ENCODE data around the gene FSTL3.
A peak's percentile ranks its signal among the peaks of the same experiment; 100 is the strongest.

FSTL3 gene

DNA sequence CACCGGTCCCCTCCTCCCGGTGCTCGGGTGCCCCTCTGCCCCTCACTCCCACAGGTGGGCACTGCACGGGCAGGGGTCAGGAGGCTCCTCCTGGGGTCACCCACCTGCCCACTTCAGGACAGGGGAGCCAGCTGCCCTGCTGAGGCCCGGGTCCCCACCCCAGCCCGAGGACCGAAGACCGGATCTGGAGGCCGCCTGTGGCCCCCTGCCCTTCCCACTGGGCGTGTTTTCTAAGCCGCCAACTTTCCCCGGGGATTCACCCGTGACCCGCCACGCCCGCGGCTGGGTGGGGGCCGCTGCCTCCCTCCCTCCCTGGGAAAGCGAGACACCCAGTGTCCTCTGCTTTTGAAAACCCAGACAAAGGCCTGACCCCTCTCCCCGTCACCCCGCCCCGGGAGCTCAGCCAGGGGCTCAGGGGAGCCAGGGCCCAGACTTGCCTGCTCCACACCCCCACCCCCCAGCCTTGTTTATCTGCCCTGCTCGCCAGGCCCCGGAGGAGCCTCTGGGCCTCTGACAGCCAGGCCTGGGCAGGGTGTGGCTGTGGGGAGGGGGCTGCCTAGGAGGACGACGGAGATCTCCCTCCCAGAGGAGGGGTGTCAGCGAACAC, 33.9 kb downstream of the FSTL3 start:
- H3K36me3 Mint-ChIP-seq (ENCODE audit: insufficient read depth), result no peaks in the 10 kb centered on the region
- no peaks in the 10 kb centered on the region for H3K4me1 Mint-ChIP-seq (ENCODE audit: low read depth in 2 of 2)
- H3K9me3 Mint-ChIP-seq, result no peaks in the 10 kb centered on the region
- ATAC-seq (replicated peaks) (no peak), DNase-seq (no peak)
- no peak overlapping the region for H3K4me3 Mint-ChIP-seq
- no peak overlapping the region for H3K27ac Mint-ChIP-seq
- H3K27me3 Mint-ChIP-seq, result peaks cover 34 to 48% of the 10 kb centered on the region in 2 donors

DNA sequence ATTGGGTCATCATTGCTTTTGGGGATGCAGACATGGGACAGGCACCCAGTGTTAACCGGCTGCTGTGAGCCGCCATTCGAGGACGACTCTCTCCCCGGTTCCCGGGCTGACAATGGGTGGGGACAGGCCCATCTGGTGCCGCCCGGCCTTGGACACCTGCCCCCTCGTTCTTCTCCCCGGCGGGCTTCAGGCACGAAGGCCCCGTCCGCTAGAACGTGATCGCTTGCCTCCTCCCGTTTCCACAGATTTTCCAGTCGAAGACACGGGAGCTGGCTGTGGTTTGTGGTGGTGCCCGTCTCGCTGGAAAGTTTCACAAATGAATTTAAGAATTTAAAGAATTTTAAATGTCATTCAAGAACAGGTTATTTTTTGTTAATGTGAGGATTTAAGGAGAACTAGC, 34.6 kb downstream of the FSTL3 start:
- peaks cover 40 to 55% of the 10 kb centered on the region in 2 donors for H3K27me3 Mint-ChIP-seq

DNA sequence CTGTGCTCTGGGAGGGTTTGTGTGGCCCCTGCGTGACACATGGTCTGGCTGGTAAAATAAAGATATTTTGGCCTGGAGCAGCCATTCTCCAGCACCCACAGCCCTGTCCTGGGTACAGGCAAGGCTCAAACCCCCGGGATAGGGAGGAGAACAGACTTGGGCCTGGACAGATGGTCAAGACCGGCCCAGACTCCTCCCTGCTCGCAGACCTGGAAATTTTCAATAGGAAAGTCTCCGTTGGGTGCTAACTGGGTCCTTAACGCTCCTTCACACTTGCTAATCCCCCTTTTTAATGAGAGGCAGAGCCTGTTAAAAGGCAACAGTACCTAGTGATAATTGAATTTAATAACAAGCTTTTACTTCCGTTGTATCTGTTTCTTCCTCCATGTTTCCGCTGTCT, 35.1 kb downstream of the FSTL3 start:
- peaks cover 42 to 60% of the 10 kb centered on the region in 2 donors for H3K27me3 Mint-ChIP-seq
- no peak for DNase-seq
- no peaks in the 10 kb centered on the region for H3K4me1 Mint-ChIP-seq (ENCODE audit: low read depth in 2 of 2)
- H3K27ac Mint-ChIP-seq, result no peak overlapping the region
- H3K9me3 Mint-ChIP-seq, result peaks cover 6 to 8% of the 10 kb centered on the region in 2 donors
- H3K4me3 Mint-ChIP-seq, result no peak overlapping the region
- no peak for ATAC-seq (replicated peaks)
- no peaks in the 10 kb centered on the region for H3K36me3 Mint-ChIP-seq (ENCODE audit: insufficient read depth)

More for the DNA sequence above, 34.6 kb downstream of the FSTL3 start:
- Mint-ChIP-seq H3K9me3 (peaks cover 6 to 7% of the 10 kb centered on the region in 2 donors), H3K27ac (no peak overlapping the region), H3K4me1 (ENCODE audit: low read depth in 2 of 2) (no peaks in the 10 kb centered on the region), H3K4me3 (no peak overlapping the region), H3K36me3 (ENCODE audit: insufficient read depth) (no peaks in the 10 kb centered on the region)
- no peak for ATAC-seq (replicated peaks)
- no peak for DNase-seq

DNA sequence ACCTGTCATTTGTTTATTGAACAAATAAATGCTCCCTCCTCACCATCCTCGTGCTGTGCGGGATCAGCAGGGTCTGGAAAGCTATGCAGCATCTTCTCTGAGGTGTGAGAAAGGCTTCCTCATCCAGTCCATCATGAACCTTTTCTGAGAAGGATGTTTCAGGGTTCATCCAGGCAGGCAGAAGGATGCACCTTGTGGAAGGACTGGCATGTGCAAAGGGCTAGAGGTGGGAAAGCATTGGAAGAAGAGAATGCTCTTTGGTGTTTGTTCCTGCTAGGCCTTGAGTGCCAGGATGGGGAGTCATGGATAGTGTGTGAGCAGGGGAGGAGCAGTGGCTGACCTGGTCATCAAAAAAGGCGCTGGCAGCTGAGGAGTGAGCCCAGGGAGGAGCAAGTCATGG, 39.2 kb downstream of the FSTL3 start:
- no peaks in the 10 kb centered on the region for H3K4me1 Mint-ChIP-seq (ENCODE audit: low read depth in 2 of 2)
- H3K27me3 Mint-ChIP-seq, result peaks cover 45 to 65% of the 10 kb centered on the region in 2 donors
- no peaks in the 10 kb centered on the region for H3K36me3 Mint-ChIP-seq (ENCODE audit: insufficient read depth)
- no peak overlapping the region for H3K27ac Mint-ChIP-seq
- peaks cover 6 to 8% of the 10 kb centered on the region in 2 donors for H3K9me3 Mint-ChIP-seq
- DNase-seq (no peak), ATAC-seq (replicated peaks) (no peak)
- no peak overlapping the region for H3K4me3 Mint-ChIP-seq

DNA sequence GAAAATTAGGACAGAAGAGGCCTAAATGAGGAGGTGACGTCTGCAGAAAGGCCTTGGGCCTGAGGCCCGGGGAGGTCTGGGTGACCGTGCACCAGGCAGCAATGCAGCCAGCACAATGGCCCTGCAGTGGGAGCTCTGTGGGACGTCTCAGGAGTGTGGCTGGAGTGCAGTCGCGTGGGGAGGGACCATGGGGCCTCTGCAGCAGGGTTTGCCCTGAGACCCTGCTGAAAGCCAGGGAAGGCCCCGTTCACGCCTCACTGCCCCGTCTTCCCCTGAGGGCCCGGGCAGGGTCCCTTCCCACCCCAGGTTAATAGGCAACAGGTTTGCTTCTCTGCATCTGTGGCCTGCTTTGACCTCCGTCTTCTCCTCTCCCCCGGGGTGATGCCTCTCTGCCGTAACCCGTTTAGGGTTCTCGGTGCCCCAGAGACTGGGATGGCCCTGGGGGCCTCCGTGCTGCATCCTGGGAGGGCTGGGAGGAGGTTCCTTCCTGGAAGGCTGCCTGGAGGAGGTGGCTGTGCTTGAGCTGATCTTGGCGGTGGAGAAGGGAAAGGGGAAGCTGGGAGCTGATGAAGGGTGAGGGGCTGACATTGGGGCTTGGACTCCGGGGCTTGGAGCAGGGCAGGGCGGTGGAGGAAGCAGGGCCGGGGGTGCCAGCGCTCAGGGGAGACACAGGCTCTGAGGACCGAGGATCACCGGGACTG, 42.2 kb downstream of the FSTL3 start:
- Mint-ChIP-seq H3K27ac (no peak overlapping the region), H3K4me1 (ENCODE audit: low read depth in 2 of 2) (no peaks in the 10 kb centered on the region), H3K9me3 (peaks cover 6 to 8% of the 10 kb centered on the region in 2 donors), H3K4me3 (peak overlapping the region in 1 of 2 donors; percentile 37), H3K36me3 (ENCODE audit: insufficient read depth) (peaks cover 3% of the 10 kb centered on the region), H3K27me3 (peaks cover 25 to 58% of the 10 kb centered on the region in 2 donors)
- DNase-seq, result no peak
- ATAC-seq (replicated peaks), result no peak

GRCh38 chr19:718991-719512, 42.9 kb downstream of the FSTL3 start:
- Mint-ChIP-seq H3K36me3 (ENCODE audit: insufficient read depth) (peaks cover 3% of the 10 kb centered on the region), H3K27me3 (peaks cover 27 to 62% of the 10 kb centered on the region in 2 donors), H3K4me1 (ENCODE audit: low read depth in 2 of 2) (no peaks in the 10 kb centered on the region), H3K27ac (no peak overlapping the region), H3K4me3 (no peak overlapping the region), H3K9me3 (peaks cover 6 to 8% of the 10 kb centered on the region in 2 donors)
- ATAC-seq (replicated peaks), result no peak
- DNase-seq, result no peak

DNA sequence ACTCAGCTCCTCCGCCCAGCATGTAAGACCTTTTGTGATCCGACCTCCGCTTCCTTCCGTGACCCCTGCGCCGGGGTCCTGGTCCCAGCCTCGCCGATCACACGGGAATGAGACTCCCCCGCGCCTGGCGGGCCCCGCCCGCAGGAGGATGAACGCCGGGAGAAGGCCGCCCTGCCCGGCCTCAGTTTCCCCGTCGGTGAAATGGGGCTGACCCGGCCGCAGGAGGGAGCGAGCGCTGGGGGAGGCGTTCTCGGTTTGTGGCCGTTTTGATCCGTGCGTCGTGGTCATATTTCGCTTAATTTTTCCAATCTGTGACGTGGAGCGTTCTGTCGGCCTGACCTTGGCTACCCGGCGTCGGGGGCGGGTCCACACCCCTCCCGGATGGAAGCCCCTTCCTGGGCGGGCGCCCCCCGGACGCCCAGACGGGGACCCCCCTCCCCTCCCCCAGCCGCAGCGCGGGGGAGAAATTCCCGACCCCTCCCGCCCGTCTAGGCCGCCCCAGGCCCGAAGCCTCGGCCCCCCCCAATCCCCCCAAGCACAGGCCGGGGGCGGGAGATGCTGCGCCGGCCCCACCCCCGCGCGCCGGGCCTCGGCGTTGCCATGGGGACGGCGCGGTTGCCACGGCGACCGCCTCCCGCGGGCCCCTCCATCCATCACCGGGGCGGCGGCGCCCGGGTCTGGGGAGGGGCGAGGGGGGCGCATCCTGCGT, 43.6 kb downstream of the FSTL3 start:
- Mint-ChIP-seq H3K9me3 (peaks cover 6 to 8% of the 10 kb centered on the region in 2 donors), H3K4me1 (ENCODE audit: low read depth in 2 of 2) (no peaks in the 10 kb centered on the region), H3K27ac (no peak overlapping the region), H3K36me3 (ENCODE audit: insufficient read depth) (peaks cover 3% of the 10 kb centered on the region), H3K27me3 (peaks cover 27 to 62% of the 10 kb centered on the region in 2 donors), H3K4me3 (no peak overlapping the region)
- no peak for DNase-seq
- no peak for ATAC-seq (replicated peaks)

- DNase-seq, result no peak
- Mint-ChIP-seq H3K4me1 (ENCODE audit: low read depth in 2 of 2) (no peaks in the 10 kb centered on the region), H3K4me3 (no peak overlapping the region), H3K27ac (no peak overlapping the region), H3K36me3 (ENCODE audit: insufficient read depth) (peaks cover 3% of the 10 kb centered on the region), H3K27me3 (peaks cover 23 to 57% of the 10 kb centered on the region in 2 donors), H3K9me3 (peaks cover 2 to 3% of the 10 kb centered on the region in 2 donors)
- no peak for ATAC-seq (replicated peaks)
These were observed 44.4 kb downstream of the FSTL3 start for GRCh38 chr19:720345-721160.

- Mint-ChIP-seq H3K9me3 (no peaks in the 10 kb centered on the region), H3K27me3 (peaks cover 18 to 56% of the 10 kb centered on the region in 2 donors), H3K4me1 (ENCODE audit: low read depth in 2 of 2) (no peaks in the 10 kb centered on the region), H3K36me3 (ENCODE audit: insufficient read depth) (peaks cover 3% of the 10 kb centered on the region), H3K27ac (no peak overlapping the region), H3K4me3 (no peak overlapping the region)
- DNase-seq (no peak), ATAC-seq (replicated peaks) (no peak)
These were observed 46.4 kb downstream of the FSTL3 start for GRCh38 chr19:722553-723101.

DNA sequence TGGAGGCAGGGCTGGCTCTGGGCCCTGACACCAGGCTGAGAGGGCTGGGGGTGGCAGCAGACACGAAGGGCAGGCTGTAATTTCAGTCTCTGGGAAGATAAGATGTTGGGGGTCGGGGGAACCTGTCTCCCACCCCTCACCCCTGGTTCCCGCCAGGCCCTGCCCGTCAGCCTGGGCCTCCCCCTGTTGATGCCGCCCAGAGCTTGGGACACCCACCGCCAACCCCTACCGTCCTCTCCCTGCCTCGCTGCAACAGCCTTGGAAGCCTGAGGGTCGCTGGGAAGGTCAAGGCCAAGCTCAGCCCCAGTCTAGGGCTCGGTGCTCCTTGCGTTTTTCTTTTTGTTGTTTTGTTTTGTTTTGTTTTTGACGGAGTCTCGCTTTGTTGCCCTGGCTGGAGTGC, 47.1 kb downstream of the FSTL3 start:
- no peaks in the 10 kb centered on the region for H3K4me1 Mint-ChIP-seq (ENCODE audit: low read depth in 2 of 2)
- H3K27me3 Mint-ChIP-seq, result peaks cover 13 to 50% of the 10 kb centered on the region in 2 donors
- no peak for ATAC-seq (replicated peaks)
- no peak for DNase-seq
- no peaks in the 10 kb centered on the region for H3K9me3 Mint-ChIP-seq
- H3K4me3 Mint-ChIP-seq, result no peak overlapping the region
- H3K27ac Mint-ChIP-seq, result no peak overlapping the region
- H3K36me3 Mint-ChIP-seq (ENCODE audit: insufficient read depth), result peaks cover 4% of the 10 kb centered on the region

- Mint-ChIP-seq H3K4me3 (no peak overlapping the region), H3K27me3 (peaks cover 8 to 45% of the 10 kb centered on the region in 2 donors), H3K36me3 (ENCODE audit: insufficient read depth) (peaks cover 6% of the 10 kb centered on the region), H3K4me1 (ENCODE audit: low read depth in 2 of 2) (no peaks in the 10 kb centered on the region), H3K27ac (no peak overlapping the region), H3K9me3 (no peaks in the 10 kb centered on the region)
- no peak for DNase-seq
- no peak for ATAC-seq (replicated peaks)
These were observed 47.5 kb downstream of the FSTL3 start for GRCh38 chr19:723714-724113.

DNA sequence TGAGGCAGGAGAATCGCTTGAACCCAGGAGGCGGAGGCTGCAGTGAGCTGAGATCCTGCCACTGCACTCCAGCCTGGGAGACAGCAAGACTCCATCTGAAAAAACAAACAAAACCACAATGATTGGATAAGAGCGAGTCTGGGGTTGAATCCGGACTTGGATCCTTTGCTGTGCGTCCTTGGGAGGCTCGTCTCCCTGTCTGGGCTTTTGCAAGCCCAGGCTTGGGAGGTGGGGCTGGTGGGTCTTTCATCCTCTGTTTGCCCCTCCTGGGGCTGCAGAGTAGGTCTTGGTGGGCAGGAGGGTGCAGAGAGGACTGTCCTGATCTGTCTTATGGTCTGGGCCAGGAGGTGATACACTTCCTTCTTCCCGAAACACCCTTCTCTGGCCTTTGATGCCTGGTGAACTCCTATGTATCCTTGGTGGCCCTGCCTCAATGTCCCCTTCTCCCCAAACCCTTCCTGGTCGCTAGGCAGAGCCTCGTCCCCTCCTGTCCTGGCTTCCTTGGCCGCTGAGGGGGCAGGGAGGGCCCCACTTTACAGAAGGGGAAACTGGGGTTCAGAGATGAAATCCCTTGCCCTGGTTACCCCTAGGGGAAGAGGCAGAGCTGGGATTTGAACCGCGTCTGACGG, 49.4 kb downstream of the FSTL3 start:
- H3K36me3 Mint-ChIP-seq (ENCODE audit: insufficient read depth), result peaks cover 6% of the 10 kb centered on the region
- H3K27ac Mint-ChIP-seq, result no peak overlapping the region
- no peak overlapping the region for H3K4me3 Mint-ChIP-seq
- H3K4me1 Mint-ChIP-seq (ENCODE audit: low read depth in 2 of 2), result no peaks in the 10 kb centered on the region
- DNase-seq (no peak), ATAC-seq (replicated peaks) (no peak)
- H3K27me3 Mint-ChIP-seq, result peaks cover 6 to 40% of the 10 kb centered on the region in 2 donors
- H3K9me3 Mint-ChIP-seq, result no peaks in the 10 kb centered on the region

Data from effector memory CD8-positive, alpha-beta T cell (primary cell).